ENCODE results near the gene TBC1D14.
"Not testable (repeated sequence)": the region's sequence is repeated elsewhere in the genome, so short reads cannot be mapped to it uniquely, and the experiment has no call there.

The TBC1D14 gene

GRCh38 chr4:6910340-6910959, 824 bp downstream of the TBC1D14 start:
- DNase-seq (ENCODE audit: low spot score) = no peak

GRCh38 chr4:6910960-6911874, 1.6 kb downstream of the TBC1D14 start:
- no peak for DNase-seq (ENCODE audit: low spot score)

GRCh38 chr4:6911917-6912316, 2.3 kb downstream of the TBC1D14 start:
- DNase-seq (ENCODE audit: low spot score) = not testable (repeated sequence)

- DNase-seq (ENCODE audit: low spot score) = no peak
Observed at GRCh38 chr4:6912441-6912840, 2.8 kb downstream of the TBC1D14 start.

GRCh38 chr4:6913350-6913905, 3.8 kb downstream of the TBC1D14 start:
- no peak for DNase-seq (ENCODE audit: low spot score)

GRCh38 chr4:6914448-6914847, 4.8 kb downstream of the TBC1D14 start:
- no peak for DNase-seq (ENCODE audit: low spot score)

- DNase-seq (ENCODE audit: low spot score) = no peak
Observed at GRCh38 chr4:6915041-6916005, 5.7 kb downstream of the TBC1D14 start.

- no peak for DNase-seq (ENCODE audit: low spot score)
Observed at GRCh38 chr4:6916069-6916586, 6.5 kb downstream of the TBC1D14 start.

GRCh38 chr4:6916587-6917460, 7.2 kb downstream of the TBC1D14 start:
- no peak for DNase-seq (ENCODE audit: low spot score)

GRCh38 chr4:6917461-6918271, 8.0 kb downstream of the TBC1D14 start:
- no peak for DNase-seq (ENCODE audit: low spot score)

GRCh38 chr4:6918338-6918737, 8.7 kb downstream of the TBC1D14 start:
- no peak for DNase-seq (ENCODE audit: low spot score)

GRCh38 chr4:6920171-6920570, 10.5 kb downstream of the TBC1D14 start:
- no peak for DNase-seq (ENCODE audit: low spot score)

GRCh38 chr4:6923507-6923906, 13.9 kb downstream of the TBC1D14 start:
- no peak for DNase-seq (ENCODE audit: low spot score)

- no peak for DNase-seq (ENCODE audit: low spot score)
Observed at GRCh38 chr4:6924361-6924779, 14.7 kb downstream of the TBC1D14 start.

GRCh38 chr4:6925357-6925836, 15.8 kb downstream of the TBC1D14 start:
- no peak for DNase-seq (ENCODE audit: low spot score)

GRCh38 chr4:6926081-6926480, 16.5 kb downstream of the TBC1D14 start:
- DNase-seq (ENCODE audit: low spot score) = no peak

GRCh38 chr4:6926681-6927478, 17.3 kb downstream of the TBC1D14 start:
- DNase-seq (ENCODE audit: low spot score) = no peak

- no peak for DNase-seq (ENCODE audit: low spot score)
Observed at GRCh38 chr4:6928081-6928480, 18.5 kb downstream of the TBC1D14 start.

GRCh38 chr4:6929339-6929811, 19.7 kb downstream of the TBC1D14 start:
- no peak for DNase-seq (ENCODE audit: low spot score)

All from putamen (tissue), 1 donor.